Stimulated activated CD8-positive, alpha-beta memory T cell treated with anti-CD3 and anti-CD28 coated beads, Interleukin-4, amount 100 ng/mL, for 48 hours (primary cell): Measurements from ENCODE around the gene DLG2.

Experiments
- DNase-seq: peaks from one replicate; pipeline ENCODE4 v3.0.0-alpha.2; 2020

Gene DLG2

GRCh38 chr11:83948200-83948599 lies 1678.9 kb downstream of the DLG2 start:
- no peak for DNase-seq

- no peak for DNase-seq
Measured at GRCh38 chr11:83945976-83946375, 1681.2 kb downstream of the DLG2 start.

GRCh38 chr11:83941050-83941449 lies 1686.1 kb downstream of the DLG2 start:
- DNase-seq: no peak

GRCh38 chr11:83938148-83938547 lies 1689.0 kb downstream of the DLG2 start:
- no peak for DNase-seq

- no peak for DNase-seq
Measured at GRCh38 chr11:83933008-83933407, 1694.1 kb downstream of the DLG2 start.

GRCh38 chr11:83927422-83927821 lies 1699.7 kb downstream of the DLG2 start:
- DNase-seq: no peak

GRCh38 chr11:83924795-83925542 lies 1702.2 kb downstream of the DLG2 start:
- DNase-seq: no peak

- DNase-seq: no peak
Measured at GRCh38 chr11:83923961-83924360, 1703.2 kb downstream of the DLG2 start.

GRCh38 chr11:83922953-83923352 lies 1704.2 kb downstream of the DLG2 start:
- no peak for DNase-seq

GRCh38 chr11:83922318-83922717 lies 1704.8 kb downstream of the DLG2 start:
- no peak for DNase-seq

GRCh38 chr11:83921447-83922192 lies 1705.5 kb downstream of the DLG2 start:
- no peak for DNase-seq

GRCh38 chr11:83918476-83918875 lies 1708.7 kb downstream of the DLG2 start:
- no peak for DNase-seq

- no peak for DNase-seq
Measured at GRCh38 chr11:83914995-83915394, 1712.1 kb downstream of the DLG2 start.

- DNase-seq: no peak
Measured at GRCh38 chr11:83909579-83910534, 1717.3 kb downstream of the DLG2 start.

GRCh38 chr11:83908298-83908856 lies 1718.8 kb downstream of the DLG2 start:
- no peak for DNase-seq

GRCh38 chr11:83895516-83895915 lies 1731.6 kb downstream of the DLG2 start:
- DNase-seq: no peak

GRCh38 chr11:83881428-83881827 lies 1745.7 kb downstream of the DLG2 start:
- no peak for DNase-seq

- no peak for DNase-seq
Measured at GRCh38 chr11:83871054-83871453, 1756.1 kb downstream of the DLG2 start.

GRCh38 chr11:83866655-83867054 lies 1760.5 kb downstream of the DLG2 start:
- no peak for DNase-seq

- no peak for DNase-seq
Measured at GRCh38 chr11:83865636-83866461, 1761.3 kb downstream of the DLG2 start.

- no peak for DNase-seq
Measured at GRCh38 chr11:83864412-83865057, 1762.6 kb downstream of the DLG2 start.
